Keratinocyte (primary cell): ENCODE results near the gene HHATL. TPM values are rescaled to one million over a fixed set of nuclear protein-coding genes. Genes with fewer than 3 reads are reported as not detected.

Experiments used
- DNase-seq: peaks from one replicate; pipeline ENCODE4 v3.0.0-alpha.2; 2011; ENCODE audit warnings: low read depth, missing footprints, low spot score
- FAIRE-seq: peaks from 2 replicates; lab custom pipeline; 2011; peaks lifted over from hg19 to GRCh38; lab: Jason Lieb, UNC
- H2AFZ ChIP-seq: 2 replicates; pipeline ENCODE4 v1.6.0; 2012; ENCODE audit warnings: low read length, control low read depth, inconsistent platforms; ENCODE audit not compliant: control insufficient read depth
- H3K27ac ChIP-seq: 2 replicates; pipeline ENCODE4 v1.5.1; 2011; ENCODE audit warnings: low read length; ENCODE audit not compliant: control insufficient read depth, insufficient read depth
- H3K27me3 ChIP-seq: 3 replicates; pipeline ENCODE4 v1.6.0; 2011; ENCODE audit warnings: low read length; ENCODE audit not compliant: control insufficient read depth, insufficient read depth; ENCODE audit errors: extremely low read depth
- H3K36me3 ChIP-seq, 2 experiments: 2 replicates in 1 of 2; 3 replicates in 1 of 2; pipeline ENCODE4 v1.5.1; 2011; ENCODE audit warnings: low read length in 2 of 2, mild to moderate bottlenecking in 1 of 2; ENCODE audit not compliant: control insufficient read depth in 2 of 2, insufficient read depth in 2 of 2; ENCODE audit errors: extremely low read depth in 1 of 2
- H3K4me1 ChIP-seq: 3 replicates; pipeline ENCODE4 v1.5.1; 2011; ENCODE audit warnings: low read length; ENCODE audit not compliant: control insufficient read depth, insufficient read depth; ENCODE audit errors: extremely low read depth
- H3K4me2 ChIP-seq: 3 replicates; pipeline ENCODE4 v1.6.0; 2011; ENCODE audit warnings: low read depth, low read length; ENCODE audit not compliant: control insufficient read depth, insufficient read depth; ENCODE audit errors: extremely low read depth
- H3K4me3 ChIP-seq, 3 experiments: fragments of 200-600 bp in 1 of 3; sonication (generic) in 1 of 3; 2 replicates in 2 of 3; 3 replicates in 1 of 3; pipeline ENCODE4 v1.5.1; 2011 to 2016; ENCODE audit warnings: low read length in 3 of 3, mild to moderate bottlenecking in 3 of 3, control low read depth in 2 of 3, inconsistent platforms in 1 of 3, low read depth in 1 of 3, mixed read lengths in 1 of 3, mixed run types in 1 of 3, moderate library complexity in 1 of 3; ENCODE audit not compliant: control insufficient read depth in 2 of 3, insufficient read depth in 2 of 3; ENCODE audit errors: extremely low read depth in 1 of 3
- H3K79me2 ChIP-seq: 2 replicates; pipeline ENCODE4 v1.6.0; 2012; ENCODE audit warnings: low read length; ENCODE audit not compliant: control insufficient read depth, insufficient read depth
- H3K9ac ChIP-seq: 3 replicates; pipeline ENCODE4 v1.6.0; 2011; ENCODE audit warnings: low read length; ENCODE audit not compliant: control insufficient read depth, insufficient read depth; ENCODE audit errors: extremely low read depth
- H3K9me1 ChIP-seq: 3 replicates; pipeline ENCODE4 v1.6.0; 2011; ENCODE audit warnings: low read length; ENCODE audit not compliant: control insufficient read depth, insufficient read depth; ENCODE audit errors: extremely low read depth
- H3K9me3 ChIP-seq: 2 replicates; pipeline ENCODE4 v1.5.1; 2012; ENCODE audit warnings: low read depth, low read length; ENCODE audit not compliant: control insufficient read depth
- H4K20me1 ChIP-seq: 3 replicates; pipeline ENCODE4 v1.6.0; 2011; ENCODE audit warnings: low read length; ENCODE audit not compliant: control insufficient read depth, insufficient read depth; ENCODE audit errors: extremely low read depth
- EZH2 ChIP-seq: IDR thresholded peaks from one replicate; pipeline ENCODE4 v1.6.1; 2012; ENCODE audit warnings: inconsistent platforms, mild to moderate bottlenecking, low read length, moderate library complexity
- dilution Hi-C: fragments of 300-500 bp; cut with MboI; formaldehyde crosslinking; loops from one replicate; pipeline ENCODE4 v1.7.0; 2020; ENCODE audit warnings: low sequenced_read_pairs; ENCODE audit not compliant: extremely low pct_ligation_motif_present
- polyA plus RNA-seq, 5 experiments: library from polyadenylated mRNA; depleted of rRNA in 3 of 5; stranded (reverse) in 3 of 5; stranded (forward) in 1 of 5; unstranded in 1 of 5; fragments of >200 nt; gene quantifications; 1 replicate in 1 of 5; 2 replicates in 3 of 5; 3 replicates in 1 of 5; pipeline versions ENCODE4 v1.2.1 to v1.2.3, GENCODE V29; 2011 to 2012; ENCODE audit warnings: missing spikeins in 2 of 5, low read depth in 1 of 5, low replicate concordance in 1 of 5
- TF ChIP-seq, protein P1 (sequence below), 3 experiments: IDR thresholded peaks in 1 of 3; conservative IDR thresholded peaks in 1 of 3; optimal IDR thresholded peaks in 1 of 3; 2 replicates in 2 of 3; 3 replicates in 1 of 3; pipeline versions ENCODE3 to v1.5.1; 2011; ENCODE audit warnings: low read length in 3 of 3, mild to moderate bottlenecking in 3 of 3, moderate library complexity in 2 of 3, control low read depth in 1 of 3, inconsistent platforms in 1 of 3; ENCODE audit not compliant: insufficient read depth in 2 of 3; ENCODE audit errors: extremely low read depth in 1 of 3

HHATL gene
- polyA plus RNA-seq, 1 donor (not counting 4 experiments of a cell fraction or from before 2014, with no cell fraction given) = not detected

- Histone ChIP-seq H3K4me3 (no peak overlapping the region), H3K9me3 (no peaks in the 10 kb centered on the region), H3K27ac (no peak overlapping the region), H3K9ac (no peak overlapping the region), H4K20me1 (peaks cover 4% of the 10 kb centered on the region), H3K9me1 (no peaks in the 10 kb centered on the region), H3K36me3 (no peaks in the 10 kb centered on the region), H3K4me1 (no peaks in the 10 kb centered on the region), H2AFZ (no peak overlapping the region), H3K79me2 (no peaks in the 10 kb centered on the region), H3K4me2 (no peak overlapping the region), H3K27me3 (no peaks in the 10 kb centered on the region)
- dilution Hi-C loops = no loop called here
- no peak for TF ChIP-seq EZH2
- TF ChIP-seq, protein P1, sequence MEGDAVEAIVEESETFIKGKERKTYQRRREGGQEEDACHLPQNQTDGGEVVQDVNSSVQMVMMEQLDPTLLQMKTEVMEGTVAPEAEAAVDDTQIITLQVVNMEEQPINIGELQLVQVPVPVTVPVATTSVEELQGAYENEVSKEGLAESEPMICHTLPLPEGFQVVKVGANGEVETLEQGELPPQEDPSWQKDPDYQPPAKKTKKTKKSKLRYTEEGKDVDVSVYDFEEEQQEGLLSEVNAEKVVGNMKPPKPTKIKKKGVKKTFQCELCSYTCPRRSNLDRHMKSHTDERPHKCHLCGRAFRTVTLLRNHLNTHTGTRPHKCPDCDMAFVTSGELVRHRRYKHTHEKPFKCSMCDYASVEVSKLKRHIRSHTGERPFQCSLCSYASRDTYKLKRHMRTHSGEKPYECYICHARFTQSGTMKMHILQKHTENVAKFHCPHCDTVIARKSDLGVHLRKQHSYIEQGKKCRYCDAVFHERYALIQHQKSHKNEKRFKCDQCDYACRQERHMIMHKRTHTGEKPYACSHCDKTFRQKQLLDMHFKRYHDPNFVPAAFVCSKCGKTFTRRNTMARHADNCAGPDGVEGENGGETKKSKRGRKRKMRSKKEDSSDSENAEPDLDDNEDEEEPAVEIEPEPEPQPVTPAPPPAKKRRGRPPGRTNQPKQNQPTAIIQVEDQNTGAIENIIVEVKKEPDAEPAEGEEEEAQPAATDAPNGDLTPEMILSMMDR (optimal IDR thresholded peaks at IDR 0.05 in 1 of 3, IDR thresholded peaks at IDR 0.05 in 1 of 3, conservative IDR thresholded peaks at IDR 0.05 in 1 of 3; ENCODE audit: extremely low read depth in 1 of 3, insufficient read depth in 2 of 3, low read length in 3 of 3) = no peak
- no peak for FAIRE-seq
- no peak for DNase-seq
These were observed 4.4 kb upstream of the HHATL start for GRCh38 chr3:42706721-42707619.

DNA sequence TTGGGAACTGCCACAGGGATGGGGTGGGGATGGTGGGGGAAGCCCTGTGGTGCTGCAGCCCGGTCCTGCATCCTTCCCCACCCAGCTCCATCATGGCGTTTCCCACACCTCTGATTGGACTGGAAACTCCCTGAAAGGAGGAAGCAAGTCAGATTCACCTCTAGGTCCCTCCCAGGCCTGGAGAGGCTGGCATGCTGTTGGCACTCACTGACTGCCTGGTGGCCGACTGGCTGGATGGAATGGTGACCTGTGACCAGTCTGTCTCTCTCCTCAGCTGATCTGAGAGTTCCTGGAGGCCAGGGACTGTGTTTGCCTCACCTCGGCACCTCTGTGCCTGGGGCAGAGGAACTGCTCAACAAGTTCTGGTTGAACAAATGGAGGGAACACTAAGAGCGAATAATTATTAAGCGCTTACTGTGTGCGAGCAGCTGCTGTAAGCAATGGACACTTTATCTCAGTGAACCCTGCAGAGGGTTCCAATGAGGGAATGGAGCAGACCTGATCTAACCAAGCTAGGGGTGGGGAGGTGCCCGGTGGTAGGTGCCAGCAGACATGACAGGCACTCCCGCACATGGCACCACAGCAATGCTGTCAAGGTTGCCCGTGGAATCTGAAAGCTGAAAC lies 3.5 kb upstream of the HHATL start:
- Histone ChIP-seq H3K9ac (no peak overlapping the region), H3K4me2 (no peak overlapping the region), H3K4me3 (no peak overlapping the region), H3K9me3 (no peaks in the 10 kb centered on the region), H3K36me3 (no peaks in the 10 kb centered on the region), H3K27me3 (no peaks in the 10 kb centered on the region), H3K79me2 (no peaks in the 10 kb centered on the region), H3K27ac (no peak overlapping the region), H2AFZ (no peak overlapping the region), H3K9me1 (no peaks in the 10 kb centered on the region), H4K20me1 (peaks cover 4% of the 10 kb centered on the region), H3K4me1 (no peaks in the 10 kb centered on the region)
- dilution Hi-C loops = no loop called here
- no peak for FAIRE-seq
- TF ChIP-seq, protein P1 (optimal IDR thresholded peaks at IDR 0.05 in 1 of 3, IDR thresholded peaks at IDR 0.05 in 1 of 3, conservative IDR thresholded peaks at IDR 0.05 in 1 of 3; ENCODE audit: extremely low read depth in 1 of 3, insufficient read depth in 2 of 3, low read length in 3 of 3) = no peak
- TF ChIP-seq EZH2 = no peak
- DNase-seq = no peak
